GM15510 (cell line): ENCODE data around the gene NID1.

ENCODE experiments used
- POLR2A ChIP-seq: IDR thresholded peaks from 3 replicates; pipeline ENCODE4 v1.6.1; 2011; ENCODE audit warnings: borderline replicate concordance; ENCODE audit not compliant: insufficient read length; ENCODE audit errors: extremely low read depth

Gene NID1

GRCh38 chr1:236010443-236010842 lies 54.4 kb downstream of the NID1 start:
- TF ChIP-seq POLR2A, result no peak

- no peak for TF ChIP-seq POLR2A
Observed at GRCh38 chr1:236009857-236010256, 55.0 kb downstream of the NID1 start.

GRCh38 chr1:236009191-236009590 lies 55.7 kb downstream of the NID1 start:
- TF ChIP-seq POLR2A, result no peak

- TF ChIP-seq POLR2A, result no peak
Observed at GRCh38 chr1:236007781-236008180, 57.1 kb downstream of the NID1 start.

- no peak for TF ChIP-seq POLR2A
Observed at GRCh38 chr1:236002572-236002971, 62.3 kb downstream of the NID1 start.

GRCh38 chr1:236002025-236002390 lies 62.9 kb downstream of the NID1 start:
- no peak for TF ChIP-seq POLR2A

- no peak for TF ChIP-seq POLR2A
Observed at GRCh38 chr1:236000781-236001180, 64.1 kb downstream of the NID1 start.

GRCh38 chr1:235999259-235999925 lies 65.5 kb downstream of the NID1 start:
- TF ChIP-seq POLR2A, result no peak

GRCh38 chr1:235998812-235999211 lies 66.1 kb downstream of the NID1 start:
- no peak for TF ChIP-seq POLR2A

GRCh38 chr1:235997931-235998330 lies 67.0 kb downstream of the NID1 start:
- TF ChIP-seq POLR2A, result no peak

GRCh38 chr1:235997049-235997448 lies 67.8 kb downstream of the NID1 start:
- TF ChIP-seq POLR2A, result no peak

GRCh38 chr1:235996048-235996785 lies 68.7 kb downstream of the NID1 start:
- no peak for TF ChIP-seq POLR2A

- TF ChIP-seq POLR2A, result no peak
Observed at GRCh38 chr1:235995511-235995910, 69.4 kb downstream of the NID1 start.

GRCh38 chr1:235993652-235994051 lies 71.2 kb downstream of the NID1 start:
- TF ChIP-seq POLR2A, result no peak

- TF ChIP-seq POLR2A, result no peak
Observed at GRCh38 chr1:235992868-235993267, 72.0 kb downstream of the NID1 start.

- TF ChIP-seq POLR2A, result no peak
Observed at GRCh38 chr1:235992346-235992745, 72.5 kb downstream of the NID1 start.
